SH-SY5Y (cell line): ENCODE results near the gene RPLP1.

Source experiments
- GATA2 ChIP-seq: IDR thresholded peaks from 2 replicates; pipeline ENCODE4 v1.6.1; 2011; ENCODE audit warnings: mild to moderate bottlenecking, low read depth, low read length
- GATA3 ChIP-seq: IDR thresholded peaks from 2 replicates; pipeline ENCODE4 v1.6.1; 2011; ENCODE audit warnings: low read depth, mild to moderate bottlenecking, low read length, moderate library complexity

The RPLP1 gene

DNA sequence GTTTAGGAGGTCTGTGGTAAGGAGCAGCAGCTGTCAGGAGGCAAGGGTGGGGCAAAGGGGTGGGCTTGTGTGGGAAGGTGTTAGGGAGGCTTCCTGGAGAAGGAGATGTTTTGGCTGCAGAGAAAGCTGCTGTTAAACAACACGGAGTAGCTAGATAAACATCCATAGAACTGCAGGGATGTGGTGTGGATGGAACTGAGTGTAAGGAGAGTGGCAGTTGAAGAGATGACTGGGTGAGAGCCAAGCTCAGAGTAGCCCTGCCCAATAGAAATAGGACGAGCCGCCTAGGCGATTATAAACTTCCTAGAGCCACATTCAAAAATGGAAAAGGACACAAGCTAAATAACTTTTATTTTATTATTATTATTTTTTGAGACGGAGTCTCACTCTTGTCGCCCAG is 19.9 kb downstream of the RPLP1 start:
- no peak for TF ChIP-seq GATA2
- no peak for TF ChIP-seq GATA3

DNA sequence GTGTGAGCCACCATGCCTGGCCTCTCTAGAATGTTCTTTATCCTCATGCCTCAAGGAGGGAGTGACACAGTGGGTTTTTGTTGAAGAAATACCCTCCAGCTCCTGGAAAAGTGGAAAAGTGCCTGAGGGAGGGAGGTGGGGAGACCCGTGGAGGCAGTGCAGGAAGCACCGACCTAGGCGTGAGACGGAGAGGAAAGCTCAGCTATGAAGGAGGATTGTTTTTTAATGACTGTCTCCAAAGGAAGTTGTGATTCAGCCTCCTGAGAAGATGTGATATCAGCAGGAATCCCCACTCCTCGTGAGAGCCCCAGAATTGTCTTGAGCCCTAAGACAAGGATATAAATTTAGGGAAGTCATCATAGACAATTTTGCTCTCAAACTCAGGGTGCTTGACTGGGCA is 21.7 kb downstream of the RPLP1 start:
- no peak for TF ChIP-seq GATA2
- TF ChIP-seq GATA3 = no peak

GRCh38 chr15:69474846-69475455 is 22.3 kb downstream of the RPLP1 start:
- no peak for TF ChIP-seq GATA3
- no peak for TF ChIP-seq GATA2

DNA sequence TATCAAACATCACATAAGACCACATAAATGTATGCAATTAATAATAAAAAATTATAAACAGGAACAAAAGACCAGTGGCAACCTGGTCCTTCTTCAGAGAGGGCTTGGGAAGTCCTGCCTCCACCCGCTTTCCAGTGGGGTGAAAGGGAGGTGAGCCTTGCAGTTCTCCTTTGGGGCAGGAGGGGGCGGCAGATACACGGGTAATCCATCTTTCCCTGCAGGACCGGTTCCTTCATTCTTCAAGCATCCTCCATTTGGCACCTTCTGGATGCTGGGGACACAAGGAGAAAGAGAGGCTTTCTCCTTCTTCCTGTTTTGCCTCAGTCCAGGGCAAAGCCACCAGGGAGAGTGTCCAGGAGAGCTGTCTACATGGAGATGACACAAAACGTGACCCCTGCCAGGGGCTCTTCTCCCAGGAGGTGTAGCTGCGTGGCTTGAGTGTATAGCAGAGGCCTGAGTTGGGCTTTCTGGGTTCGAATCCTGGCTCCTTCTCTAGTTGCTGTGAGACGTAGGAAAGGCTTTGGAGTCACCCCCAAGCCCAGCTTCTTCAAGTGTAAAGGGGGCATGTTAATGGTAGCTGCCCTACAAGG is 23.2 kb downstream of the RPLP1 start:
- TF ChIP-seq GATA3 = no peak
- no peak for TF ChIP-seq GATA2

- no peak for TF ChIP-seq GATA3
- no peak for TF ChIP-seq GATA2
Observed at GRCh38 chr15:69476704-69477473, 24.3 kb downstream of the RPLP1 start.

DNA sequence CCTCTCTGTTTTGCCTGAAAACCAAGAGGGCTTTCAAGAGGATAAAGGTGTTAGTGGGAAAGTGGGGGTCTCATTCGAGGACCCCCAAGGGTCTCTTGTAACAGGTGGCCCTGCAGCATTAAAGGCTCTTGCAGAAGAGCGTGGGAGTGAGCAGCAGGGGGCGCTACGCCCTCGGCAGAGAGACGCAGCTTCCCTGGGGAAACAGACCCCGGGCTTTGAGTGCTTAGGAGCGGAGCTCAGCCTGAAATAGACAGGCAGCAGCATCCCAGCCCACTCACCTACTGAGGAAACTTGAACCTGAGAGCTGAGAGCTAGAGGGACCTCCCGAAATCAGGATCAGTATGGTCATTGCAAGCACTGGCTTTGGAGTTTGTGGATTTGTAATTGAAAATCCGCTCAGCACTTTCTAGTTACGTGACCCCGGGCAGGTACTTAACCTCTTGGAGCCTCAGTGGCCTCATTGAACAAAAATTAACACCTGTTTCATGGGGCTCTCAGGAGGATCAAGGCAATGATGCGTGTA is 25.7 kb downstream of the RPLP1 start:
- no peak for TF ChIP-seq GATA2
- no peak for TF ChIP-seq GATA3

DNA sequence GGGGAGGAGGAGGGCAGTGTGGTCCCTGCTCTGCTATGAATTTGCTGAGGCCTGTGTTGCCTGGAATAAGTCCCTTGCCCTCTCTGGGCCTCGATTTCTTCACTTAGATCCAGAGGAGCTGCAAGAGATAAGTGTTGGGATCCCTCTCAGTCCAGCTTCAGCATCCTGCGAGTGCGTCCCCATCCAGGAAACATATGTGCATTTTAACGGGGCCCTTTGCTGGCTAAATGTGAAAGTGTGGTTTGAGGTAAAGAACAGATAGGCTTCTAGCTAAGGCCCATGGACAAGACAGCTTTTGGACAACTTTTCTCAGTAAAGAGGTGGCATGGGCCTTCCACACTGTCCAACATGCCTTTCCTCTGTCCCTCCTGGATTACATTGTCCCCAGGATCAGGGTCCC is 26.5 kb downstream of the RPLP1 start:
- TF ChIP-seq GATA3 (no peak), GATA2 (no peak)

DNA sequence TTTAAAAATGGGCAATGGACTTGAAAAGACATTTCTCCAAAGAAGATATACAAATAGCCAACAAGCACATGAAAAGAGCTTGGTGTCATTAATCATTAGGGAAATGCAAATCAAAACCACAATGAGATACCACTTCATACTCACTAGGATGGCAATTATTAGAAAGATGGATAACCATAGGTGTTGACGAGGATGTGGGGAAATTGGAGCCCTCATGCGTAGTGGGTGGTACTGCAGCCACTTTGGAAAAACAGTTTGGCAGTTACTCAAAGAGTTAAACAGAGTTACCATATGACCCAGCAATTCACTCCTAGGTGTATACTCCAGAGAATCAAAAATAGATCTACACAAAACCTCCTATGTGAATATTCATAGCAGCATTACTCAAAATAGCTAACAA is 27.4 kb downstream of the RPLP1 start:
- TF ChIP-seq GATA2 (no peak), GATA3 (no peak)

- TF ChIP-seq GATA3 (no peak), GATA2 (no peak)
Observed at GRCh38 chr15:69480932-69481331, 28.3 kb downstream of the RPLP1 start.

GRCh38 chr15:69482686-69483256 is 30.2 kb downstream of the RPLP1 start:
- no peak for TF ChIP-seq GATA3
- TF ChIP-seq GATA2 = no peak

GRCh38 chr15:69484837-69485236 is 32.2 kb downstream of the RPLP1 start:
- TF ChIP-seq GATA2 (no peak), GATA3 (no peak)

- no peak for TF ChIP-seq GATA3
- no peak for TF ChIP-seq GATA2
Observed at GRCh38 chr15:69486481-69487110, 34.0 kb downstream of the RPLP1 start.

- TF ChIP-seq GATA3 (no peak), GATA2 (no peak)
Observed at GRCh38 chr15:69489073-69489571, 36.5 kb downstream of the RPLP1 start.
